Embryonic facial prominence (tissue), 1 donor: Measurements from ENCODE around the gene SLC31A2.

Experiments
- DNase-seq: peaks from one replicate; pipeline ENCODE4 v3.0.0-alpha.2; 2016; ENCODE audit errors: extremely low spot score

The SLC31A2 gene

GRCh38 chr9:113151696-113152630 is 1.2 kb downstream of the SLC31A2 start:
- DNase-seq = no peak

GRCh38 chr9:113152699-113153098 is 1.9 kb downstream of the SLC31A2 start:
- DNase-seq = no peak

GRCh38 chr9:113153599-113153998 is 2.8 kb downstream of the SLC31A2 start:
- DNase-seq = no peak

GRCh38 chr9:113154471-113154870 is 3.7 kb downstream of the SLC31A2 start:
- DNase-seq = no peak

GRCh38 chr9:113154946-113155345 is 4.1 kb downstream of the SLC31A2 start:
- DNase-seq = no peak

GRCh38 chr9:113155911-113156588 is 5.2 kb downstream of the SLC31A2 start:
- DNase-seq = no peak

- no peak for DNase-seq
These were observed 6.1 kb downstream of the SLC31A2 start for GRCh38 chr9:113156880-113157279.

GRCh38 chr9:113158446-113158845 is 7.6 kb downstream of the SLC31A2 start:
- DNase-seq = no peak

- no peak for DNase-seq
These were observed 9.8 kb downstream of the SLC31A2 start for GRCh38 chr9:113160571-113160970.

- DNase-seq = no peak
These were observed 12.2 kb downstream of the SLC31A2 start for GRCh38 chr9:113163001-113163400.

- DNase-seq = no peak
These were observed 13.9 kb downstream of the SLC31A2 start for GRCh38 chr9:113164536-113165300.

GRCh38 chr9:113166039-113166438 is 15.2 kb downstream of the SLC31A2 start:
- DNase-seq = no peak

GRCh38 chr9:113168809-113169208 is 18.0 kb downstream of the SLC31A2 start:
- DNase-seq = no peak

GRCh38 chr9:113173341-113173740 is 22.5 kb downstream of the SLC31A2 start:
- no peak for DNase-seq

- DNase-seq = no peak
These were observed 26.0 kb downstream of the SLC31A2 start for GRCh38 chr9:113176803-113177202.

- DNase-seq = no peak
These were observed 26.4 kb downstream of the SLC31A2 start for GRCh38 chr9:113177251-113177650.

- DNase-seq = no peak
These were observed 27.3 kb downstream of the SLC31A2 start for GRCh38 chr9:113178087-113178486.

GRCh38 chr9:113179839-113180238 is 29.0 kb downstream of the SLC31A2 start:
- DNase-seq = no peak

GRCh38 chr9:113181165-113181564 is 30.4 kb downstream of the SLC31A2 start:
- no peak for DNase-seq

GRCh38 chr9:113183956-113184488 is 33.2 kb downstream of the SLC31A2 start:
- DNase-seq = no peak

GRCh38 chr9:113184539-113184938 is 33.7 kb downstream of the SLC31A2 start:
- no peak for DNase-seq

GRCh38 chr9:113185271-113185670 is 34.5 kb downstream of the SLC31A2 start:
- DNase-seq = no peak
